SU-DHL-6 (cell line): ENCODE measurements around the gene ABITRAM.

Source experiments
- H2AFZ ChIP-seq: fragments of 200-600 bp; sonication (generic); 2 replicates; pipeline ENCODE4 v1.6.1; 2014; ENCODE audit warnings: low read depth, mild to moderate bottlenecking, moderate library complexity, mixed read lengths, antibody characterized with exemption, low read length; ENCODE audit not compliant: severe bottlenecking
- H3F3A ChIP-seq: fragments of 200-600 bp; shearing (Covaris generic); 2 replicates; pipeline ENCODE4 v1.6.0; 2016; ENCODE audit warnings: antibody characterized with exemption, mild to moderate bottlenecking; ENCODE audit not compliant: insufficient read depth
- H3K27ac ChIP-seq: fragments of 200-600 bp; sonication (generic); 2 replicates; pipeline ENCODE4 v1.5.1; 2016; ENCODE audit warnings: low read depth, mild to moderate bottlenecking, low read length, moderate library complexity, mixed read lengths
- H3K27me3 ChIP-seq: fragments of 200-600 bp; sonication (generic), shearing (Covaris generic); 2 replicates; pipeline ENCODE4 v1.6.0; 2014; ENCODE audit warnings: mild to moderate bottlenecking, low read length
- H3K36me3 ChIP-seq: fragments of 200-600 bp; sonication (generic); 2 replicates; pipeline ENCODE4 v1.6.1; 2014; ENCODE audit warnings: mild to moderate bottlenecking, low read length, mixed read lengths
- H3K4me2 ChIP-seq: fragments of 300-600, 200-600 bp; shearing (Covaris generic), sonication (generic); 2 replicates; pipeline ENCODE4 v1.6.0; 2014; ENCODE audit warnings: low read length, low read depth, mild to moderate bottlenecking; ENCODE audit not compliant: poor library complexity, severe bottlenecking
- H3K4me3 ChIP-seq: fragments of 200-600 bp; sonication (generic); 2 replicates; pipeline ENCODE4 v1.5.1; 2014; ENCODE audit warnings: antibody characterized with exemption, low read length, mild to moderate bottlenecking, mixed read lengths; ENCODE audit not compliant: insufficient read depth, poor library complexity, severe bottlenecking
- H3K79me2 ChIP-seq: fragments of 200-600 bp; sonication (generic); 2 replicates; pipeline ENCODE4 v1.6.1; 2014; ENCODE audit warnings: mild to moderate bottlenecking, low read length, moderate library complexity; ENCODE audit not compliant: insufficient read depth
- H3K9ac ChIP-seq: fragments of 200-600 bp; sonication (generic); 2 replicates; pipeline ENCODE4 v1.7.0; 2014; ENCODE audit warnings: mild to moderate bottlenecking, low read length
- H3K9me2 ChIP-seq: fragments of 200-600 bp; sonication (generic); replicated peaks from 2 replicates; pipeline ENCODE4 v1.6.1; 2014; ENCODE audit warnings: low read length; ENCODE audit not compliant: insufficient read depth
- H3K9me3 ChIP-seq: fragments of 200-600 bp; sonication (generic); 2 replicates; pipeline ENCODE4 v1.6.1; 2014; ENCODE audit warnings: low read length, mixed read lengths; ENCODE audit not compliant: insufficient read depth
- H4K20me1 ChIP-seq: fragments of 200-600 bp; sonication (generic); 2 replicates; pipeline ENCODE4 v1.6.1; 2014; ENCODE audit warnings: low read depth, mild to moderate bottlenecking, antibody characterized with exemption, low read length, moderate library complexity, mixed read lengths
- CTCF ChIP-seq: fragments of 200-600 bp; sonication (generic); IDR thresholded peaks from one replicate; pipeline ENCODE4 v1.5.1; 2017; ENCODE audit warnings: antibody characterized with exemption, mild to moderate bottlenecking, low read length, moderate library complexity; ENCODE audit not compliant: insufficient read depth, poor library complexity, severe bottlenecking
- EZH2phosphoT487 ChIP-seq: fragments of 200-600 bp; sonication (generic), shearing (Covaris generic); conservative IDR thresholded peaks from 2 replicates; pipeline ENCODE4 v1.6.1; 2018; ENCODE audit warnings: mild to moderate bottlenecking, antibody characterized with exemption, low read length, moderate library complexity, mixed read lengths

ABITRAM gene

DNA sequence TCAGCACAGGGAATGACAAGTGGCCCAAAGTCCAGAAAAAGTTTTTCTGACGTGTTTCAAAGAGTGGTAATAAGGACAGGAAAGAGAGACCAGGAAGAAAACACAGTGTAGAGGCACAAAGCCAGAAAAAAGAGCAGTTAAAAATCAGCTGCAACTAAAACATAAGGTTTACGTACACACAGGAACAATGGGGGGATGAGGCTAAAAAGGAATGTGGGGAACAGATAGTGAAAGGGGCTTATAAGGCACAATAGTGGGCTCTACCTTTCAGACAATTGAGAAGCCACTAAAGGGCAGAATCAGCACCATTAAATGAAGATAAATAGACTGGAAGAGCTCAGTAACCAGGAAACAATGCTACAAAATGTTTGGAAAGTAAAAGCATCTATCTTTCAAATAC, 5.8 kb upstream of the ABITRAM start:
- no peak for TF ChIP-seq EZH2phosphoT487
- TF ChIP-seq CTCF: no peak
- no peaks in the 10 kb centered on the region for H3K9me3 ChIP-seq

DNA sequence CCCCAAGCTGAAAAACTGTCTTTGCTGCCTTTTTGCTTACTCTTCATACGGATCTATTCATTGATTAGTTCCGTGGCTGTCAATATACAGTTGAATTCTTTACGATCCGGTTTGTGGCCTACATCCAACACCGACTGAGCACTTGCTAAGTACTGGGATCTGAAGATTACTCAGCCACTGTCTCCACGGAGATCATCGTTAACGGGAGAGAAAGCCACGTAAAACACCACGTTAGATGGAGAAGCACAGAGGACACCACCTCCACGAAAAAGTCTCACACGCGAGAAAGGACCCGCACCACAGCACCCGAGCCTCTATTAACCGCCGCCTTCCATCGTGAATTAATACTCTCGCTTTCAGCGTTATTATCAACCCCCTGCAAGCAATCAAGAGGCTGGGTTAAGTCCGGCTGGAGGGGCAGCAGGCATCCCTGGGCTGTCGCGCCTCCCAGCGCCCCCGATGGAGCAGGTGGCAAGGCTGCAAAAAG, 926 bp upstream of the ABITRAM start:
- no peak overlapping the region for H3K27ac ChIP-seq
- H3K4me2 ChIP-seq: peak overlapping the region; percentile 79
- peaks cover 19% of the 10 kb centered on the region; the same call in 1 of the 2 replicates for H3K79me2 ChIP-seq
- H3K9ac ChIP-seq: peak overlapping the region; percentile 80
- TF ChIP-seq EZH2phosphoT487: no peak
- TF ChIP-seq CTCF: no peak
- H3F3A ChIP-seq: no peaks in the 10 kb centered on the region
- H3K9me2 ChIP-seq: no peaks in the 10 kb centered on the region
- H3K36me3 ChIP-seq: no peaks in the 10 kb centered on the region; the same call in 1 of the 2 replicates
- H3K4me3 ChIP-seq: peak overlapping the region; percentile 77
- no peaks in the 10 kb centered on the region for H3K9me3 ChIP-seq
- peak overlapping the region; percentile 87 for H2AFZ ChIP-seq
- no peaks in the 10 kb centered on the region for H3K27me3 ChIP-seq
- no peaks in the 10 kb centered on the region for H4K20me1 ChIP-seq

More for the DNA sequence above, 5.8 kb upstream of the ABITRAM start:
- Histone ChIP-seq H2AFZ (no peak overlapping the region), H3F3A (no peaks in the 10 kb centered on the region), H3K36me3 (peaks cover 4% of the 10 kb centered on the region; the same call in 1 of the 2 replicates), H3K27me3 (no peaks in the 10 kb centered on the region), H3K79me2 (peaks cover 15% of the 10 kb centered on the region; the same call in 1 of the 2 replicates), H3K4me3 (no peak overlapping the region), H4K20me1 (no peaks in the 10 kb centered on the region), H3K27ac (no peak overlapping the region), H3K4me2 (no peak overlapping the region), H3K9me2 (no peaks in the 10 kb centered on the region), H3K9ac (no peak overlapping the region)

GRCh38 chr9:108933718-108934322, 380 bp upstream of the ABITRAM start, which contains the start of gene ELP1:
ELP1 (minus strand) TSS chr9:108934124; CDS start chr9:108931146, 2,978 bp downstream.
- Histone ChIP-seq H3K9me3 (no peaks in the 10 kb centered on the region), H2AFZ (peak within 1 kb of the TSS; percentile 87), H4K20me1 (no peaks in the 10 kb centered on the region), H3K27ac (peak within 1 kb of the TSS; percentile 29), H3K36me3 (no peaks in the 10 kb centered on the region; the same call in none of the 2 replicates), H3K4me3 (peak within 1 kb of the TSS; percentile 77), H3K27me3 (no peaks in the 10 kb centered on the region), H3F3A (no peaks in the 10 kb centered on the region), H3K9ac (peak within 1 kb of the TSS; percentile 80), H3K79me2 (peaks cover 19% of the 10 kb centered on the region; the same call in 1 of the 2 replicates), H3K4me2 (peak within 1 kb of the TSS; percentile 79), H3K9me2 (no peaks in the 10 kb centered on the region)
- TF ChIP-seq CTCF (peak; percentile 9), EZH2phosphoT487 (no peak)
